CD8-positive, alpha-beta memory T cell (primary cell): ENCODE data around the gene CCDC50. TPM values are rescaled to one million over a fixed set of nuclear protein-coding genes. Genes with fewer than 3 reads are reported as not detected.

Experiments used
- CTCF ChIA-PET: fragments of 350-600 bp; sonication (Branson Sonifier 250); formaldehyde crosslinking; loops from one replicate; lab custom pipeline; 2021; ENCODE audit warnings: antibody characterized with exemption; lab: Charles Lee
- POLR2A ChIA-PET: fragments of 350-600 bp; sonication (Branson Sonifier 250); formaldehyde crosslinking; loops from one replicate; lab custom pipeline; 2021; ENCODE audit warnings: antibody characterized with exemption; lab: Charles Lee
- DNase-seq, 5 donors: peaks; one replicate each; pipeline versions ENCODE4 v3.0.0 to v3.0.0-alpha.2; 2020 to 2022; ENCODE audit warnings: mixed read lengths in 1 of 5
- H3K27ac ChIP-seq: one replicate; pipeline ENCODE4 v1.7.0; 2013; ENCODE audit warnings: low read depth, mild to moderate bottlenecking, low read length, moderate library complexity
- H3K27me3 ChIP-seq: 2 replicates; pipeline ENCODE4 v1.7.0; 2013; ENCODE audit warnings: low read length, mild to moderate bottlenecking; ENCODE audit not compliant: insufficient read depth, poor library complexity, severe bottlenecking
- H3K36me3 ChIP-seq: 2 replicates; pipeline ENCODE4 v1.7.0; 2013; ENCODE audit warnings: mild to moderate bottlenecking, low read length, moderate library complexity; ENCODE audit not compliant: insufficient read depth
- H3K4me1 ChIP-seq: 2 replicates; pipeline ENCODE4 v1.7.0; 2013; ENCODE audit warnings: mild to moderate bottlenecking, low read length, moderate library complexity; ENCODE audit not compliant: insufficient read depth
- H3K4me3 ChIP-seq: 2 replicates; pipeline ENCODE4 v1.7.0; 2013; ENCODE audit warnings: mild to moderate bottlenecking, low read length
- H3K9me3 ChIP-seq: 2 replicates; pipeline ENCODE4 v1.7.0; 2013; ENCODE audit warnings: mild to moderate bottlenecking, low read length
- H3K27ac Mint-ChIP-seq, 8 donors: one replicate each; pipeline ENCODE4 v1.8.0; 2020 to 2021; ENCODE audit warnings: mixed read lengths in 8 of 8, mild to moderate bottlenecking in 6 of 8, inconsistent platforms in 3 of 8, moderate library complexity in 3 of 8
- H3K27me3 Mint-ChIP-seq, 2 donors: one replicate each; pipeline ENCODE4 v1.8.0; 2020 to 2021; ENCODE audit warnings: mixed read lengths in 2 of 2, mild to moderate bottlenecking in 1 of 2, moderate library complexity in 1 of 2
- H3K36me3 Mint-ChIP-seq, 3 donors: one replicate each; pipeline ENCODE4 v1.8.0; 2020 to 2021; ENCODE audit warnings: mixed read lengths in 3 of 3, inconsistent platforms in 1 of 3, mild to moderate bottlenecking in 1 of 3
- H3K4me1 Mint-ChIP-seq, 3 donors: one replicate each; pipeline ENCODE4 v1.8.0; 2020 to 2021; ENCODE audit warnings: mixed read lengths in 3 of 3, inconsistent platforms in 1 of 3, mild to moderate bottlenecking in 1 of 3
- H3K4me3 Mint-ChIP-seq, 7 donors: one replicate each; pipeline ENCODE4 v1.8.0; 2020 to 2021; ENCODE audit warnings: mixed read lengths in 7 of 7, mild to moderate bottlenecking in 6 of 7, moderate library complexity in 4 of 7, inconsistent platforms in 2 of 7
- H3K9me3 Mint-ChIP-seq, 5 donors: one replicate each; pipeline ENCODE4 v1.8.0; 2020 to 2022; ENCODE audit warnings: mixed read lengths in 5 of 5, mild to moderate bottlenecking in 3 of 5, moderate library complexity in 2 of 5, inconsistent platforms in 1 of 5
- polyA plus RNA-seq: library from polyadenylated mRNA; unstranded; fragments of 300-500 nt; fragmentation: Illumina TruSeq; gene quantifications from one replicate; pipeline ENCODE4 v1.2.3, GENCODE V29; 2021
- total RNA-seq, 2 experiments: library from RNA; stranded (reverse); gene quantifications; one replicate each; pipeline ENCODE4 v1.2.3, GENCODE V29; 2021

CCDC50 gene
- total and polyA plus RNA-seq, 3 experiments from 2014 or later, result 7.9 to 13.0 (median 11.9) TPM

- no peaks in the 10 kb centered on the region for H3K27me3 Mint-ChIP-seq
- no peak overlapping the region for H3K27ac Mint-ChIP-seq
Observed at GRCh38 chr3:191306428-191306827, 22.8 kb upstream of the CCDC50 start.

DNA sequence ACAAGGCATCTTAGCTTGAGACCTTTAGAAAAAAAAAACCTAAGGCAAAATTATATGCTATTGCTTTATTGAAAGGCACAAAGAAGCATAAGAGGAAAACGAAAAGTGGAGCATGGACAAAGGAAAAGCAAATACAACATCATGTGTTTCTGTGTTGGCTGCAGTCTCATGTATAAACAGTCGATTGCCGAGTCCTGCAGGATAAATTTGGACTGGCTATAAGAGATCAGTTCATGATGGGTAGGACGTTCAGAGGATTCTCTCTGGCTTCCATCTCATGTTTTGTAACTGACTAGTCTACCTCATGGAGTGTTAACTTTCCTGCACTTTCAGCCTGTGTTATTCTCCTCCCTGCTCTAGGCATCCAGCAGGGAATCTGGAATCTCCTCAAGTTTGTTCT is 21.9 kb upstream of the CCDC50 start:
- Histone ChIP-seq H3K36me3 (no peaks in the 10 kb centered on the region), H3K4me1 (no peaks in the 10 kb centered on the region), H3K27ac (no peak overlapping the region), H3K27me3 (no peaks in the 10 kb centered on the region), H3K9me3 (no peaks in the 10 kb centered on the region), H3K4me3 (no peak overlapping the region)
- H3K27me3 Mint-ChIP-seq, result no peaks in the 10 kb centered on the region
- no peak overlapping the region for H3K4me3 Mint-ChIP-seq
- ChIA-PET POLR2A (no interaction called here), CTCF (no interaction called here)
- H3K9me3 Mint-ChIP-seq, result peaks cover 0 to 2% (median 0%) of the 10 kb centered on the region in 5 donors
- H3K4me1 Mint-ChIP-seq, result no peaks in the 10 kb centered on the region
- no peak for DNase-seq
- H3K27ac Mint-ChIP-seq, result no peak overlapping the region
- no peaks in the 10 kb centered on the region for H3K36me3 Mint-ChIP-seq

More at GRCh38 chr3:191306428-191306827, 22.8 kb upstream of the CCDC50 start:
- H3K4me3 ChIP-seq, result no peak overlapping the region
- H3K4me1 Mint-ChIP-seq, result no peaks in the 10 kb centered on the region
- no peak for DNase-seq
- ChIA-PET POLR2A (no interaction called here), CTCF (no interaction called here)
- peaks cover 0 to 2% (median 0%) of the 10 kb centered on the region in 5 donors for H3K9me3 Mint-ChIP-seq
- no peaks in the 10 kb centered on the region for H3K36me3 ChIP-seq
- no peaks in the 10 kb centered on the region for H3K4me1 ChIP-seq
- H3K27me3 ChIP-seq, result no peaks in the 10 kb centered on the region
- no peak overlapping the region for H3K27ac ChIP-seq
- H3K4me3 Mint-ChIP-seq, result no peak overlapping the region
- no peaks in the 10 kb centered on the region for H3K36me3 Mint-ChIP-seq
- H3K9me3 ChIP-seq, result no peaks in the 10 kb centered on the region

DNA sequence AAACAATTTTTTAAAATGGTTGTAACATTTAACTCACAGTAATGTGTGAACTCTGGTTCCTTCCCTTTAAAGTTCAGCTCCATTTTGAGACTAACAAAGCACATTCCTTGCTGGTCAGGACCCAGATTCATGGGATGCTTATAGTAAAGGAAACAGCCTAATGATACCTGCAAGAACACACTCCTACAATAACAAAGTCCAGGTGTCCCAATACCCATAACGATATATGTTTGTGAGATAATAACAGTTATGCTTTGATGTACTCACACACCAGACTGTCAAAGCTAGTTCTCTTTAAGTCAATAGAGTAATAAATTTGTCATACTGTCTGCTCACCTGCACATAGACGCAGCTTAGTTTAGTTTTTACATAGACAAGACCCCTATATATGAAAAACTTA is 15.9 kb upstream of the CCDC50 start:
- Histone ChIP-seq H3K27me3 (no peaks in the 10 kb centered on the region), H3K4me1 (no peaks in the 10 kb centered on the region), H3K27ac (no peak overlapping the region), H3K36me3 (no peaks in the 10 kb centered on the region), H3K4me3 (no peak overlapping the region), H3K9me3 (no peaks in the 10 kb centered on the region)
- Mint-ChIP-seq H3K36me3 (no peaks in the 10 kb centered on the region), H3K4me3 (no peak overlapping the region), H3K9me3 (peaks cover 0 to 4% (median 0%) of the 10 kb centered on the region in 5 donors), H3K27me3 (no peaks in the 10 kb centered on the region), H3K4me1 (no peaks in the 10 kb centered on the region), H3K27ac (no peak overlapping the region)
- POLR2A ChIA-PET, result no interaction called here
- CTCF ChIA-PET, result no interaction called here
- DNase-seq, result no peak

DNA sequence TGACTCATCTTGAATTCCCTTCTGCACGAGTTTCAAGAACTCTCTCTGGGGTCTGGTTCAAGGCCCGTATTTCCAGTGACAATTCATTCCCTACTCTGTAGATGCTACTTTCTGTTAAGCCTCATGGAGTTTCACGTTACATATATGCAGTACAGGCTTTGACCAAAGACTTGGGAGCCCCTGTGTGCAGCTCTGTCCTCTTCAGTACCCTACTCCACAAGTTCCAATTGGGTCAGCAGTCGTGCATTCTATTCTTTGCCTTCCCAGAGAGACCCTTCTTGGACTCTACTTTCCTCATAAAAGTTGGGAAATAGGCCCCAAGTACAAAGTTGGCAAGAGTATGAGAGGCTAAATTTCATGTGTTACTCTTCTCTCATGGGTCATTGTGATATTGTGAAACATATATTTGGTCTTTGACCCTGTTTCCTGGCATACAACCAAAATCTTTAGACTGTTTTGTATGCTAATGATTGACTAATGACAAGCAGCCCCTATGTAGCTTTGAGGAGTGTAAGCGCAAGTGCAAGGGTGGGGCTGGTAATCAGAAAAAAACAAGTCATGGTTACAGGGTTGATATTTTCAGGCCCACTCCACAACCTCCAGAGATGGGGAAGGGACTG is 15.0 kb upstream of the CCDC50 start:
- Mint-ChIP-seq H3K27me3 (no peaks in the 10 kb centered on the region), H3K36me3 (no peaks in the 10 kb centered on the region), H3K27ac (no peak overlapping the region), H3K4me3 (no peak overlapping the region), H3K4me1 (no peaks in the 10 kb centered on the region), H3K9me3 (peaks cover 0 to 6% (median 0%) of the 10 kb centered on the region in 5 donors)
- Histone ChIP-seq H3K9me3 (no peaks in the 10 kb centered on the region), H3K27ac (no peak overlapping the region), H3K36me3 (no peaks in the 10 kb centered on the region), H3K4me3 (no peak overlapping the region), H3K27me3 (no peaks in the 10 kb centered on the region), H3K4me1 (no peaks in the 10 kb centered on the region)
- ChIA-PET CTCF (no interaction called here), POLR2A (no interaction called here)
- no peak for DNase-seq

DNA sequence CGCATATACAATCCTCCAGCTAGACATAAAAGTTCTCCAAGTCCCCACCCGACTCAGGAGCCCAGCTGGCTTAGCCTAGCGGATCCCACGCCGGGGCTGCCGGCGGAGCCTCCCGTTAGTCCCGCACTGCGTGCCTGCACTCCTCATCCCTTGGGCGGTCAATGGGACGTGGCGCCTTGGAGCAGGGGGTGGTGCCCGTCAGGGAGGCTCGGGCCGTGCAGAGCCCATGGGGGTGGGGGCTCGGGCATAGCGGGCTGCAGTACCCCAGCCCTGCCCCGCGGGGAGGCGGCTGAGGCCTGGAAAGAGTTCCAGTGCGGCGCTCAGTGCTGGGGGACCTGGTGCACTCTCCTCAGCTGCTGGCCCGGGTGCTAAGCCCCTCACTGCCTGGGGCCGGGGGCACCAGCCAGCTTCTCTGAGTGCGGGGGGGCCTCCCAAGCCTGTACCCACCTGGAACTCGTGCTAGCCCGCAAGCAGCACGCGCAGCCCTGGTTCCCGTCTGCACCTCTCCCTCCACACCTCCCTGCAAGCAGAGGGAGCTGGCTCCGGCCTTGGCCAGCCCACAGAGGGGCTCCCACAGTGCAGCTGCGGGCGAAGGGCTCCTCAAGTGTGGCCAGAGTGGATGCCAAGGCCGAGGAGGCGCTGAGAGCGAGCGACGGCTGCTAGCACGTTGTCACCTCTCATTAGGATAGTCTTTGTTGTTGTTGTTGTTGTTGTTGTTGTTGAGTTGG is 12.2 kb upstream of the CCDC50 start:
- H3K36me3 ChIP-seq, result no peaks in the 10 kb centered on the region
- H3K4me3 ChIP-seq, result no peak overlapping the region
- POLR2A ChIA-PET, result no interaction called here
- no peak overlapping the region for H3K4me3 Mint-ChIP-seq
- H3K4me1 Mint-ChIP-seq, result no peaks in the 10 kb centered on the region
- CTCF ChIA-PET, result no interaction called here
- no peaks in the 10 kb centered on the region for H3K27me3 Mint-ChIP-seq
- H3K4me1 ChIP-seq, result no peaks in the 10 kb centered on the region
- peaks cover 0 to 9% (median 0%) of the 10 kb centered on the region in 5 donors for H3K9me3 Mint-ChIP-seq
- no peak overlapping the region for H3K27ac Mint-ChIP-seq
- no peak overlapping the region for H3K27ac ChIP-seq
- H3K27me3 ChIP-seq, result no peaks in the 10 kb centered on the region
- no peak for DNase-seq
- H3K9me3 ChIP-seq, result no peaks in the 10 kb centered on the region
- H3K36me3 Mint-ChIP-seq, result no peaks in the 10 kb centered on the region

DNA sequence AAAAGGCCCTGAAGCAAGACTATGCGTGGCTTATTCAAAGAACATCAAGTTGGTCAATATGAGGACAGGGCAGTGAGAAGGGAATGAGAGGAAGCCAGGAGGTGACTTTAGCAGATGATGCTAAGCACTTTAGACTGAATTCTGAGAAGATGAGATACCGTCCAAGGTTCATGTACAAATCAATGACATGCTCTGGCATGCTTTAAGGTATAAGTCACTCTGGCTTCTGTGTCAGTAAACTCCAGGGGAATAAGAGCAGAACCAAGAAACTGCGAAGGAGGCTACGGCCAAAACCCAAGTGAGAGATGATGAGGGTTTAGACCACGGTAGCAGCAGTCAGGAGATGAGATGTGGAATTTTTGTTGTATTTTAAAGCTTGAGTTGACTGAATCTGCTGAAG is 8.9 kb upstream of the CCDC50 start:
- Histone ChIP-seq H3K36me3 (no peaks in the 10 kb centered on the region), H3K9me3 (no peaks in the 10 kb centered on the region), H3K4me1 (no peaks in the 10 kb centered on the region), H3K27ac (no peak overlapping the region), H3K27me3 (no peaks in the 10 kb centered on the region), H3K4me3 (no peak overlapping the region)
- no peaks in the 10 kb centered on the region for H3K4me1 Mint-ChIP-seq
- DNase-seq, result no peak
- H3K27me3 Mint-ChIP-seq, result peaks cover 0 to 1% of the 10 kb centered on the region in 2 donors
- H3K9me3 Mint-ChIP-seq, result peaks cover 0 to 14% (median 0%) of the 10 kb centered on the region in 5 donors
- ChIA-PET CTCF (no interaction called here), POLR2A (no interaction called here)
- H3K4me3 Mint-ChIP-seq, result no peak overlapping the region
- H3K36me3 Mint-ChIP-seq, result no peaks in the 10 kb centered on the region
- H3K27ac Mint-ChIP-seq, result no peak overlapping the region

GRCh38 chr3:191321019-191321767 is 8.0 kb upstream of the CCDC50 start:
- peaks cover 0 to 12% (median 0%) of the 10 kb centered on the region in 5 donors for H3K9me3 Mint-ChIP-seq
- no peak overlapping the region for H3K27ac ChIP-seq
- H3K4me1 ChIP-seq, result no peaks in the 10 kb centered on the region
- H3K36me3 ChIP-seq, result no peaks in the 10 kb centered on the region
- H3K4me3 ChIP-seq, result no peak overlapping the region
- H3K36me3 Mint-ChIP-seq, result no peaks in the 10 kb centered on the region
- H3K4me1 Mint-ChIP-seq, result no peaks in the 10 kb centered on the region
- H3K4me3 Mint-ChIP-seq, result no peak overlapping the region
- ChIA-PET POLR2A (no interaction called here), CTCF (no interaction called here)
- H3K9me3 ChIP-seq, result no peaks in the 10 kb centered on the region
- no peaks in the 10 kb centered on the region for H3K27me3 ChIP-seq
- DNase-seq, result no peak
- H3K27me3 Mint-ChIP-seq, result peaks cover 0 to 1% of the 10 kb centered on the region in 2 donors
- H3K27ac Mint-ChIP-seq, result no peak overlapping the region

DNA sequence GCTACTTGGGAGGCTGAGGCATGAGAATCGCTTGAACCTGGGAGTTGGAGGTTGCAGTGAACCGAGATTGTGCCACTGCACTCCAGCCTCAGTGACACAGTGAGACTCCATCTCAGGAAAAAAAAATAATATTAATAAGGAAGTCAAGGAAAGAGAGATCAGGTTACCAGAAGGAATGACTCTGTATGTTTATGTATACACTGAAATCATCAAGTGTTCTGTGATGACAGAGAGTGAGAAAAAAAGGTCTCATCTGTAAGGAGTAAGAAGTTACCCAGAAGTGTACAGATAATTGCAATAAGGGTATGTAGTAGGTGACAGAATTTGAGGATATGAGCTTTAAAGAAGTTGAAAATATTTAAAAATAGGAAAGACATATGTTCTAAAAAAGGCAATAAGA is 4.3 kb upstream of the CCDC50 start:
- H3K4me3 ChIP-seq, result no peak overlapping the region
- H3K27me3 Mint-ChIP-seq, result peaks cover 2 to 10% of the 10 kb centered on the region in 2 donors
- no peaks in the 10 kb centered on the region for H3K36me3 Mint-ChIP-seq
- ChIA-PET CTCF (no interaction called here), POLR2A (no interaction called here)
- no peaks in the 10 kb centered on the region for H3K9me3 ChIP-seq
- no peak overlapping the region for H3K27ac ChIP-seq
- peaks cover 7 to 10% (median 8%) of the 10 kb centered on the region in 3 donors for H3K4me1 Mint-ChIP-seq
- no peak overlapping the region for H3K4me3 Mint-ChIP-seq
- H3K27me3 ChIP-seq, result no peaks in the 10 kb centered on the region
- no peaks in the 10 kb centered on the region for H3K36me3 ChIP-seq
- no peak for DNase-seq
- H3K9me3 Mint-ChIP-seq, result peaks cover 0 to 8% (median 0%) of the 10 kb centered on the region in 5 donors
- no peaks in the 10 kb centered on the region for H3K4me1 ChIP-seq
- no peak overlapping the region for H3K27ac Mint-ChIP-seq
